GF-D8 (cell line): ENCODE measurements around the gene CALM3.

Experiments
- DNase-seq: peaks from one replicate; lab custom pipeline; 2025; lab: John Stamatoyannopoulos, UW

CALM3 gene

DNA sequence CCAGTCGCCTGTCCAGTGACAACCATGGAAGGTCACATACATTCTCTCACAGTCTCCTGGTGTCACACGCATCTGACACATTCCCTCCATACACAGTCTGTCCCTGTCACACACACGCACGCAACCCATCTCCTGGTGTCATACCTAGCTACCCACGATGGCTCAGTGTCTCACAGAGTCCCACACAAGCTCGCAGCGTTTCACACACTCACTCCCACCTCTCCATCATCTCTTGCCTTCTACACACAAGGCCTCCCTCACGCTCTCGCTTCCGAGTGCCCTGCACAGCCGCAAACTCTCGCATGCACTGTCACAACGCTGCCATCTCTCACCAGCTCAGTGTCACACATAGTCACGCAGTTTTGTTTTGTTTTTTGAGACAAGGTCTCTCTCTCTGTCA is 36.1 kb downstream of the CALM3 start:
- no peak for DNase-seq

GRCh38 chr19:46639358-46640182 is 38.4 kb downstream of the CALM3 start:
- no peak for DNase-seq

DNA sequence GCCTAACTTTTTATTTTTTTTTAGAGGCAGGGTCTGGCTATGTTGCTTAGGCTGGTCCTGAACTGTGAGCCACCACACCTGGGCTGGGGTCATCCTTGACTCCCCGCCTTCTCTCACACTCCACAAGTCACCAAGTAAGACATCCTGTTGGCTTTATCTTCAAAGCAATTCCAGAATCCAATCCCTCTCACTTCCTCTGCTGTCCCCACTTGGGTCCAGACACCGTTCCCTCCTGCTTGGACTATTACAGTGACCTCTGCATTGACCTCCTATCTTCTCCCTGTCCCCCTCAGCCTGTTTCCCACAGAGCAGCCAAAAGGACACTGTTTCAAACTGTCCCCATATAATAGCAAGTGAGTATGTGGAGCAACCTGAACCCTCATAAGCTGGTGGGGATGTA is 39.5 kb downstream of the CALM3 start:
- DNase-seq, result no peak

DNA sequence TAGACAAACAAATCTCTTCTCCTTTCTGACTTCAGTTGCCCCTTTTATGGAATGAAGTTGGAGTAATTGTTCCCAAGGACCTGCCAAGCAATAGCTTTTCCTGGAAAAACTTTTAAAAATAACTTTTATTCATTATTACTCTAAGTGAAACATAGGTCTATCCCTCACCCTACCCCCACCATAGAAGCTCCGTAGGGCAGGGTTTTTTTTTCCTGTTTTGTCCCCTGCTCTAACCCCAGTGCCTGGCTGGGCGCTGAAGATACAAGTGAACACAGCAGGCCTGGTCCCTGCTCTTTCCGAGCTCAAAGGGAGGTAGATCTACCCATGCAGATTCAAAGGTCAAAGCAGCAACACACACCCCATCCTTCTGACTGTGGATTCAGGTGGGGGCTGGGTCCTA is 43.6 kb downstream of the CALM3 start:
- no peak for DNase-seq

DNA sequence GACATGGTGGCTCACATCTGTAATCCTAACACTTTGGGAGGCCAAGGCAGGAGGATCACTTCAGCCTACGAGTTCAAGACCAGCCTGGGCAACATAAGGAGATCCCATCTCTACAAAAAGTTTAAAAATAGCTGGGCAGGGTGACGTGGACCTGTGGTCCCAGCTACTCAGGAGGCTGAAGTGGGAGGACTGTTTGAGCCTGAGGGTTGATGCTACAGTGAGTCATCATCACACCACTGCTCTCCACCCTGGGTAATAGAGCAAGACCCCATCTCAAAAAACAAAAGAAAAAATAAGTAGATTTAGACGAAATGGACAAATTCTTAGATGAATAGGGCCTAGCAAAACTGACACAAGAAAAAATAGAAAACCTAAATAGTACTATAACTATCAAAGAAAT is 45.3 kb downstream of the CALM3 start:
- no peak for DNase-seq

DNA sequence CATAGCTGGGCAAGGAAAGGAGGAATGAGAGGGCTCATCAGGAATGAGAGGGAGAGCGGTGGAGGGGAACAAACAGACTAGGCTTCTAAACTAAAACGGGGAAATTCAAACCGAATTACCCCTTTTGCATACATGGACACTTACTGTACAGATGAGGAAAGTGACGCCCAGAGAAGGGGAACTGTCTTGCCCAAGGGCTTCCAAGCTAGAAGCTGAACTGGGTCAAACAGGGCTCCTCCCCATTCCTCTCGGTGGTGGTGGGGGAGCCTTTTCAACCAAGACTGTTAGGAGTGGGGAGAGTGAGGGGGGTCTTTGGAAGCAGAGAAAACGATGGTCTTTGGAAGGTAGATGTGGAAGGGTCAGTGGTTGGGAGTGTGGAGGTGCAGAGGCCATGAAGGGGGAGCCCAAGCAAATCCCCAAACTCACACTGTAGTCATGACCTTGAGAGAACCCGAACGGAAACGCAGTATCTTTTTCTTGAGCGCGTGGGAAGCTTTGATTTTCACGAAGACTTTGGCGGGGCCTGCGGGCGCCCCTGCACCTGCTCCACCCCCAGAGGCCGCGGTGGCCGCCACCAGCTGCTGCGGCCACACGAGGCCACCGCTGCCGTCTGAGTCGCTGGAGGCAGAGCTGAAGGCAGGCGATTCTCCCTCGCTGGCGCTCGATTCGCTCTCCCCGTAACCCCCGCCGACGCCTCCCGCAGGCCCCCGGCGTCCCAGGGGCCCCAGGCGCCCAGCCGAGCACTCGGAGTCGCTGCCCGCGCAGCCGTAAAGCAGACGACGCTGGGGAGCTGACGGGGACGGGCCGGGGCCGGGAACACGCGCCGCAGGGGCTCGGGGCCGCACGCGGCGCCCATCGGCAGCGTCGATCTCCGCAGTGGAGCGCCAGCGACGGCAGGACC is 47.2 kb downstream of the CALM3 start:
- DNase-seq, result no peak

DNA sequence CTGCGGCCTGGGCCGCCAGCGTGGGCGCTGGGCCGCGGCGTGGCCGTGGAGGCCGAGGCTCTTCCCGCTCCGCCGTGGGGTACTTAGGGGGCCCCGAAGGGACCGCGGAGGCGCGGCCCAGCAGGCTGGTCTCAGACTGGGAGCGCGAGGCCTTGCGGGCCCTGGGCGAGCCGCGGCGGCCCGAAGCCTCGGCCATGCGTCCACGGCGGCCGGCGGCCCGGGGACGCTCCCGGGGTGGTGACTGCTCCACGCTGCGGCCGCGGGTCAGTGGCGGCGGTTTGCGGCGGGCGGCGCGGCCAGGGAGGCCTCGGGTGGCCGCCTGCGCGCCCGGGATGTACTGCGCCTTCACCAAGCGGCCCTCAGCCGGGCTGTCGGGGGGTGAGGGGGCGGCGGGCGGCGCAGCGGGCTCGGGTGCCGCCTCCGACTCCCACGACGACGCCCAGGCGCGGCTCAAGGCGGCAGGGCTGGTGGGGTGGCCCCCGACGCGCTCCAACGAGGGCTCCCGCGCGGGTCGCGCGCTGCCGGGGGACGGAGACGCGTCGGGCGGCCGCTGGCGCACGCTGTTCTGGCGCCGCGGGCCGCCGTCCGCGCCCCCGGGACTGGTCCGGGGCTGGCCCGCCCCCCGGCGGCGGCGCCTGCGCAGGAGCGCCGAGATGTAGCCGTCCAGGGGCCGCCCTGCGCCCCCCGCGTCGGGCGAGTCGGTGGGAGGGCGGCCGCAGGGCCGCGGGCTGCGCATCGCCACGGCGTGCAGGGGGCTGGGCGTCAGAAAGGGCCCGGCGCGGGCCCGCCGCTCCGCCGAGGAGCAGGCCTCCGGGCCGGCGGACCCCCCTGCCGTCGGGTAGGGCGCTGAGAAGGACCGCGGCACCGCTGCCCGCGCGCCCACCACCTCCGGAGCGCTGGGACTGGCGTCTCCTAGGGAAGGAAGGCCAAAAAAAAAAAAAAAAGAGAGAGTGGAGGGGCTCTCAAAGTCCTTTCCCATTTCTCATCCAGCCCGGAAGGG is 48.1 kb downstream of the CALM3 start:
- no peak for DNase-seq

DNA sequence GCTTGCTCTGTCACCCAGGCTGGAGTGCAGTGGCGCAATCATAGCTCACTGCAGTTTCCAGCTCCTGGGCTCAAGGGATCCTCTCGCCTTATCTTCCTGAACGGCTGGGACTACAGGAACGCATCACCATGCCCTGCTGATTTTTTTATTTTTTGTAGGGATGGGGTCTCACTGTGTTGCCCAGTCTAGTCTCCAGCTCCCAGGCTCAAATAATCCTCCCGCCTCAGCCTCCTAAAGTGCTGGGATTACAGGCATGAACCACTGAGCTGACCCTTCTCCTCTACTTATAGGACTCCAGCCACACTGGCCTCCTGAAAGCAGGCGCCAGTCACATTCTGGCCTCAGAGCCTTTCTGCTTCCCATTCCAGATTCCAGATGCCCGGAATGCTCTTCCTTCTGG is 49.3 kb downstream of the CALM3 start:
- no peak for DNase-seq

DNA sequence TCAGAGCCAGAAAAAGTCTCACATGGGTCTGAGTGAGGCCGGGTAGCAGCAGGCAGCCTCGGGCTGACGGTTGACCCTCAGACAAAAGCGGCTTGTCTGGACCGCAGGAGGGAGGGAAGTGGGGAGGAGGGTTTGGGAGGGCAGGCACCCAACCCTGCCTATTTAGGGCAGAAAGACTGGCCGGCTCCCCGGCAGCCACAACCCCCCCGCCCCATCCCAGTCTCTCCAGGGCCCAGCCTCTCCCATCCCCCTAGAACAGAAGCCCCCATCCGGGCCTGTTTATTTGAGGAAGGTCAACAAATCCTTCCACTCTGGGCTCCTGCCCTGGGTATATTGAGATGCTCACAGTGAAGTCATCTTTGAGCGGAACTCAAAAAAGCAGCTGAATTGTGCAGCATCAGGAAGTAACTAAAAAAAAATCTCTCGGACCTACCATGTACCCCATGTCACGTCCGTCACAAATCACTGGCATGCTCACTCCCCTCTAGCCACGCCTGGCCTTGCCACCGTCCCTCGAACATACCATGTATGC is 53.6 kb downstream of the CALM3 start:
- DNase-seq, result no peak

GRCh38 chr19:46656541-46656940 is 55.4 kb downstream of the CALM3 start:
- DNase-seq, result no peak

DNA sequence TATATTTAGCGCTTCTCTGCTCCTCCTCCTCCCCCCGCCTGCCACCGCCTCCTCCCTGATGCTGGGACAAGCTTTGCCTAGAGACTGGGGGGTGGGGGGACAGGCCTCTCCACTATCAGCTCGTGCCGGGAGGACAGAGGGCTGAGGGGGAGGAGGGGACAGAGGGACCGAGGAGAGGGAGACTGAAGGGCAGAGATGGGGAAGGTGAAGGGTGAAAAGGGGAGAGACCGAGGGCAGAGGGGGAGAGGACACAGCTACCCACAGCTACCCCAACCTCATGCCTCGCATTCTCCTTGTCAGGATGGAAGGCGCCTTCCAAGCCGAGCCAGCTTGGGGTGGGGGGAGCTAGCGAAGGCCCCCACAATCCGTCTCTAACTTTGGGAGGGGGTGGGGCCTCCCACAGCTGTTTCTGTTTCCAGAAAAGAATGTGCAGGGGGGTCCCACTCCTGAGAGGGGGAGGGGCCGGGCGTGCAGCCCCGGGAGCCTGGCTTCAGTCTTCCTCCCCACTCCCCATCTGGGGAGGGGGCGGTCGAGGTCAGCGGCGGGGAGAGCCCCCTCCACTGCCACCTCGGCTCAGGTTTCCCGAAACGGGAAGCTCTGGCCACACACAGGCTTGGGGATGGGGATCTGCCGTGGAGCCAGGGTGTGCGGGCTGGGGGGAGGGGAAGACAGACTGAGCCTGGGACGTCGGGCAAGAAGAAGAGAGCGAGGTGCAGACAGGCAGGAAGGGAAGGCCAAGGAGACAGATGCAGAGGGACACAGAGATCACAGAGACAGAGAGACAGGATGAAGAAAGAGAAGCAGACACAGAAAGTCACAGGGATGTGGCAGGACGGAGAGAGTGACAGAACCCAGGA is 58.2 kb downstream of the CALM3 start:
- DNase-seq, result no peak

DNA sequence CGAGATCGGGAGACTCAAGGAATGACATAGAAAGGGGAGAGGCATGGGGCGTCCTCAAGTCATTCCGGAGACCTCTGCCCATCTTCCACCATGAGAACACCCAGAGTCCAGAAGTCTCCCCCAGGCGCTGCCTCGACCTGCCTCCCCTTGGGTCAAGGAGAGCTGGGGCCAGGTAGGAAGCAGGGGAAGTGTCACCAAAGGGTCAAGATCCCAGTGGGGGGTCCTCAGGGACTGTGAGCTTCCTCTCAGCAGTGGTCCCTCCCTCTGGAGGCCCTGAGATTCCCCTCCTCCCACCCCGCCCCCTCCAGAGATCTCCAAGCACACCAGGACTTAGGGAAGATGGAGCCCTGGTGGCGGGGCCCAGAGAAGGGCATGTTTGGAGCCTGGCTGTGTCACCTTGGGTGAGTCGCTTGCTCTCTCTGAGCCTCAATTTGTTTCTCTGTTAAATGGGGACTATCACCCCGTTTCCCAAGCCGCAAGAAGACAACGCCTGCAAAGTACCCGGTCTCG is 58.9 kb downstream of the CALM3 start:
- no peak for DNase-seq
